Kidney (tissue), 14 donors: Measurements from ENCODE around the gene VAC14. TPM values are rescaled to one million over a fixed set of nuclear protein-coding genes. Genes with fewer than 3 reads are reported as not detected.

ENCODE experiments used
- DNase-seq, 5 donors: peaks; one replicate each; pipeline ENCODE4 v3.0.0-alpha.2; 2013 to 2020
- FAIRE-seq: peaks from 2 replicates; lab custom pipeline; 2012; peaks lifted over from hg19 to GRCh38; lab: Jason Lieb, UNC
- H3K27ac ChIP-seq, 2 donors: one replicate each; pipeline ENCODE4 v1.7.0; 2013; ENCODE audit warnings: low read depth in 2 of 2, low read length in 2 of 2, inconsistent platforms in 1 of 2
- H3K27me3 ChIP-seq: one replicate; pipeline ENCODE4 v1.7.1; 2013; ENCODE audit warnings: low read length, inconsistent platforms; ENCODE audit not compliant: control insufficient read depth, insufficient read depth
- H3K36me3 ChIP-seq, 3 donors: one replicate each; pipeline versions ENCODE4 v1.7.0 to v1.7.1; 2013; ENCODE audit warnings: low read length in 3 of 3, control low read depth in 1 of 3, inconsistent platforms in 1 of 3; ENCODE audit not compliant: insufficient read depth in 3 of 3, control insufficient read depth in 2 of 3
- H3K4me1 ChIP-seq, 3 donors: one replicate each; pipeline versions ENCODE4 v1.7.0 to v1.7.1; 2013; ENCODE audit warnings: low read length in 3 of 3, inconsistent platforms in 1 of 3, low read depth in 1 of 3; ENCODE audit not compliant: control insufficient read depth in 2 of 3, insufficient read depth in 2 of 3
- H3K4me3 ChIP-seq, 3 donors: one replicate each; pipeline versions ENCODE4 v1.7.0 to v1.8.1; 2013; ENCODE audit warnings: low read length in 3 of 3, control low read depth in 1 of 3, inconsistent platforms in 1 of 3
- H3K9ac ChIP-seq, 3 donors: one replicate each; pipeline versions ENCODE4 v1.7.0 to v1.7.1; 2013; ENCODE audit warnings: low read length in 3 of 3, control low read depth in 1 of 3, inconsistent platforms in 1 of 3
- H3K9me3 ChIP-seq, 3 donors: one replicate each; pipeline versions ENCODE4 v1.7.0 to v1.7.1; 2013; ENCODE audit warnings: low read length in 3 of 3, control low read depth in 1 of 3, inconsistent platforms in 1 of 3; ENCODE audit not compliant: control insufficient read depth in 2 of 3, insufficient read depth in 1 of 3
- intact Hi-C: fragments of 100-400 bp; cut with DNase I; formaldehyde crosslinking; loops from one replicate; pipeline ENCODE4 v1.11.1; 2022
- polyA plus RNA-seq: library from polyadenylated mRNA; stranded (reverse); fragments of 350-450 nt; fragmentation: Illumina TruSeq; extraction: RNeasy Lipid Tissue Mini Kit (QIAGEN cat#74804); gene quantifications from one replicate; pipeline ENCODE4 v1.2.3, GENCODE V29; 2014; ENCODE audit warnings: low read depth, low replicate concordance; ENCODE audit not compliant: insufficient read depth
- total RNA-seq: library from RNA; stranded (reverse); fragmentation: NEBNext Ultra II Directional; extraction: Animal tissue kit (Norgen Biotek cat#: 25700); gene quantifications from one replicate; pipeline ENCODE4 v1.2.1, GENCODE V29; 2021
- TF ChIP-seq, protein P1 (sequence below): IDR thresholded peaks from 3 replicates; pipeline ENCODE4 v1.5.1; 2012; ENCODE audit warnings: mild to moderate bottlenecking, moderate library complexity, borderline replicate concordance; ENCODE audit not compliant: insufficient read depth; ENCODE audit errors: extremely low read depth
- donor health status: control.
- donor health status: control.
- donor health status: control.
- donor health status: control.
- donor health status: control.
- donor health status: DM: yes; HTN: yes; CAD: no.
- donor health status: Normal renal cell carcinoma (clear cell type).

Gene VAC14
- total and polyA plus RNA-seq, 2 donors from 2014 or later: 36.8 to 41.9 TPM

GRCh38 chr16:70782237-70782636, 18.7 kb downstream of the VAC14 start:
- Histone ChIP-seq H3K27ac (no peak overlapping the region), H3K27me3 (no peaks in the 10 kb centered on the region), H3K4me1 (no peaks in the 10 kb centered on the region), H3K36me3 (peaks cover 0 to 80% (median 33%) of the 10 kb centered on the region in 3 donors), H3K9ac (no peak overlapping the region), H3K9me3 (no peaks in the 10 kb centered on the region), H3K4me3 (no peak overlapping the region)
- intact Hi-C loops: no loop called here
- no peak for FAIRE-seq
- TF ChIP-seq, protein P1, sequence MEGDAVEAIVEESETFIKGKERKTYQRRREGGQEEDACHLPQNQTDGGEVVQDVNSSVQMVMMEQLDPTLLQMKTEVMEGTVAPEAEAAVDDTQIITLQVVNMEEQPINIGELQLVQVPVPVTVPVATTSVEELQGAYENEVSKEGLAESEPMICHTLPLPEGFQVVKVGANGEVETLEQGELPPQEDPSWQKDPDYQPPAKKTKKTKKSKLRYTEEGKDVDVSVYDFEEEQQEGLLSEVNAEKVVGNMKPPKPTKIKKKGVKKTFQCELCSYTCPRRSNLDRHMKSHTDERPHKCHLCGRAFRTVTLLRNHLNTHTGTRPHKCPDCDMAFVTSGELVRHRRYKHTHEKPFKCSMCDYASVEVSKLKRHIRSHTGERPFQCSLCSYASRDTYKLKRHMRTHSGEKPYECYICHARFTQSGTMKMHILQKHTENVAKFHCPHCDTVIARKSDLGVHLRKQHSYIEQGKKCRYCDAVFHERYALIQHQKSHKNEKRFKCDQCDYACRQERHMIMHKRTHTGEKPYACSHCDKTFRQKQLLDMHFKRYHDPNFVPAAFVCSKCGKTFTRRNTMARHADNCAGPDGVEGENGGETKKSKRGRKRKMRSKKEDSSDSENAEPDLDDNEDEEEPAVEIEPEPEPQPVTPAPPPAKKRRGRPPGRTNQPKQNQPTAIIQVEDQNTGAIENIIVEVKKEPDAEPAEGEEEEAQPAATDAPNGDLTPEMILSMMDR: no peak
- DNase-seq: no peak

DNA sequence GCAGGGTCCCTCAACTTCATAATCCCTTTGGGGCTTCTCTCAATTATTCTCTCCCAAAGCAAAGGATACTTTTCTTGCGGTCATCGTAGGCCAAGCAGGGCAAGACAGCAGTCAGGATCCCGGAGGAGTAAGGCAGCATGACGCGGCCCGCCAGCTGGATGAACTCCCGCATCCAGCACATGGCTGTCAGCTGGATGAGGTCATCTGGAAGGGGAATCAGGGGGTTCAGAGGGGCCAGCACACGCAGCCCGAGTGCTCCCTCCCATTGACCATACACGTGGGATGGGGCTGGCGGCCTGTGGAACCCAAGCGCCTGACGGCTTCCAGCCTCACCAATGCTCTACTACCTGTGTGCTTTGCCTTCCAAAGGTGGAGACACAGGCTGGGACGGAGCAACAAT, 19.2 kb downstream of the VAC14 start:
- FAIRE-seq (no peak), DNase-seq (no peak)
- H3K27me3 ChIP-seq: no peaks in the 10 kb centered on the region
- no peaks in the 10 kb centered on the region for H3K9me3 ChIP-seq
- intact Hi-C loops: no loop called here
- peaks cover 0 to 83% (median 33%) of the 10 kb centered on the region in 3 donors for H3K36me3 ChIP-seq
- H3K9ac ChIP-seq: no peak overlapping the region
- no peaks in the 10 kb centered on the region for H3K4me1 ChIP-seq
- no peak overlapping the region for H3K27ac ChIP-seq
- H3K4me3 ChIP-seq: no peak overlapping the region
- TF ChIP-seq, protein P1: no peak

DNA sequence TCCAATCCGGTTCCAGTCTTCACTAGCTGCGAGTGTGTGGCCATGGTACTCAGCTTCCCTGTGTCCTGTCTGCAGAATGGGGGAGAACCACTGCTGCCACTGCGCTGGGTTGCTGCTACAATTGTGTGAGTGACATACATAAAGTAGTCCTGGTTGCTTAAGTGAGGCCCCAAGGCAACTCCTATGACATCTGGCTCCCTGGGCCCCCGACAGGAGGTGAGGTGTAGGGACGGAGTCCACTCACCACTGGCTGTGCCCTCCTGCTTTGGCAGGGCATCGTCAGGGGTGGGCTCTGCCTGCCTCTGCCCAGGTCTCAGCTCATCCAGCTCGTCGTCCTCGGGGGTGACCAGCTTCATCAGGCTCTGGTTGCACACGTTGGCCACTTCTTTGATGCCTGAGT, 20.4 kb downstream of the VAC14 start:
- H3K4me1 ChIP-seq: no peaks in the 10 kb centered on the region
- no peak overlapping the region for H3K4me3 ChIP-seq
- FAIRE-seq (no peak), DNase-seq (no peak)
- H3K27ac ChIP-seq: no peak overlapping the region
- no peaks in the 10 kb centered on the region for H3K9me3 ChIP-seq
- no peaks in the 10 kb centered on the region for H3K27me3 ChIP-seq
- peaks cover 0 to 71% (median 30%) of the 10 kb centered on the region in 3 donors for H3K36me3 ChIP-seq
- intact Hi-C loops: no loop called here
- TF ChIP-seq, protein P1: no peak
- H3K9ac ChIP-seq: no peak overlapping the region

GRCh38 chr16:70779361-70779760, 21.6 kb downstream of the VAC14 start:
- intact Hi-C loops: no loop called here
- no peaks in the 10 kb centered on the region for H3K4me1 ChIP-seq
- H3K27ac ChIP-seq: no peak overlapping the region
- TF ChIP-seq, protein P1: no peak
- H3K9me3 ChIP-seq: no peaks in the 10 kb centered on the region
- no peak for FAIRE-seq
- no peak for DNase-seq
- H3K9ac ChIP-seq: no peak overlapping the region
- no peak overlapping the region for H3K4me3 ChIP-seq
- peaks cover 0 to 61% (median 28%) of the 10 kb centered on the region in 3 donors for H3K36me3 ChIP-seq
- no peaks in the 10 kb centered on the region for H3K27me3 ChIP-seq
